Measurements from ENCODE around the gene PRG2.

PRG2 gene

DNA sequence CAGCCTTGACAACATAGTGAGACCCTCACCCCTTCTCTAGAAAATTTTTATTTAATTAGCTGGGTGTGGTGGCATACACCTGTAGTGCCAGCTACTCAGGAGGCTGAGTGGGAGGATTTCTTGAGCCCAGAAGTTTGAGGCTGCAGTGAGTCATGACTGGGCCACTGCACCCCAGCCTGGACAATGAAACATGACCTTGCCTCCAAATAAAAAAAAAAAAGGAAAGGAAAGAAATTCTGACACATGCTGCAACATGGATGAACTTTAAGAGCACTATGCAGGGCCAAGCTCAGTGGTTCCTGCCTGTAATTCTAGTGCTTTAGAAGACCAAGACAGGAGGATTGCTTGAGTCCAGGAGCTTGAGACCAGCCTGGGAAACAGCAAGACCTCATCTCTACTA, 27.7 kb upstream of the PRG2 start:
- ATAC-seq = no peak
- TF ChIP-seq SNAI2 (CRISPR knock-in tag; IDR thresholded peaks at IDR 0.05) (no peak), RARB (CRISPR knock-in tag; IDR thresholded peaks at IDR 0.05) (no peak), ZNF70 (CRISPR knock-in tag; IDR thresholded peaks at IDR 0.05) (no peak), ZC3H10 (CRISPR knock-in tag; IDR thresholded peaks at IDR 0.05) (no peak), ARNTL (CRISPR knock-in tag; IDR thresholded peaks at IDR 0.05; ENCODE audit: borderline replicate concordance, low read depth) (no peak)
- TF ChIP-seq, protein P1, sequence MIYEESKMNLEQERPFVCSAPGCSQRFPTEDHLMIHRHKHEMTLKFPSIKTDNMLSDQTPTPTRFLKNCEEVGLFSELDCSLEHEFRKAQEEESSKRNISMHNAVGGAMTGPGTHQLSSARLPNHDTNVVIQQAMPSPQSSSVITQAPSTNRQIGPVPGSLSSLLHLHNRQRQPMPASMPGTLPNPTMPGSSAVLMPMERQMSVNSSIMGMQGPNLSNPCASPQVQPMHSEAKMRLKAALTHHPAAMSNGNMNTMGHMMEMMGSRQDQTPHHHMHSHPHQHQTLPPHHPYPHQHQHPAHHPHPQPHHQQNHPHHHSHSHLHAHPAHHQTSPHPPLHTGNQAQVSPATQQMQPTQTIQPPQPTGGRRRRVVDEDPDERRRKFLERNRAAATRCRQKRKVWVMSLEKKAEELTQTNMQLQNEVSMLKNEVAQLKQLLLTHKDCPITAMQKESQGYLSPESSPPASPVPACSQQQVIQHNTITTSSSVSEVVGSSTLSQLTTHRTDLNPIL (CRISPR knock-in tag; IDR thresholded peaks at IDR 0.05; ENCODE audit: low read depth) = no peak

DNA sequence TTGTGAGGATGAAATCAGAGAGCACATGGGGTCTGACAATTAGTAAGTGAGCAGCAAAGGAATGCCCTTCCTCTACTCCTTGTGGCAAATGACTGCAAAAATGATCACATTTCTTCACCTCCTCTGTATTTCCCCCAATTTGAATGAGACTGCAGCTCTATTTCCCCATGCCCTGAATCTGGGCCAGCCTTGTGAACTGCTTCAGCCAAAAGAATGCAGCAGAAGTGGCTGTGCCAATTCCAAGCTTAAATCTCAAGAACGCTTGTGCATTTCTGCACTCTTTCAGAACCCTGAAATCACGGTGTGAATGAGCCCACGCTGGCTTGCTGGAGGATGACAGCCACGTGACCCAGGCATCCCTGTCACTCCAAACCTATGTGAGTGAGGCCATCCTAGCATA, 26.6 kb upstream of the PRG2 start:
- TF ChIP-seq BACH2 (CRISPR knock-in tag; IDR thresholded peaks at IDR 0.05; ENCODE audit: borderline replicate concordance) (no peak), RARB (CRISPR knock-in tag; IDR thresholded peaks at IDR 0.05) (no peak), TOX (CRISPR knock-in tag; IDR thresholded peaks at IDR 0.05; ENCODE audit: borderline replicate concordance) (no peak)
- no peak for ATAC-seq

DNA sequence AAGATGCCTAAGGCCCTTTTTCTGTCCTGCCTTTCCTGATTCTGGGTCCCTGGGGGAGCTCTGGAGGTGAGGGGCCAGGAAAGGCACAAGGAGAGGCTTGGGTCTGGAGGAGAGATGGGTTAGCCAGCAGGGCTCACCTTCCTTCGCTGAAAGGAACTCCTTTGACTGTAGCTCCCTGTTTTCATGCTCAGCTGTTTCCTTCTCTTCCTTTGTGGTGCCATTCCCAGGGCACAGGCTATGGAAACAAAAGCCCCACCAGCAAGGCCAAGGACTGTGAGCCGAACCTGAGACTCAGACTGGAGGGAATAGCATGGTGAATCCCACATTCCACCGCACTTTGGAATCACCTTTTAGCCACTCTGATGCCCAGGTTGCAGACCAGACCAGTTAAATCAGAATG, 26.0 kb upstream of the PRG2 start:
- no peak for ATAC-seq
- TF ChIP-seq ZFP3 (CRISPR knock-in tag; IDR thresholded peaks at IDR 0.05) = no peak
- TF ChIP-seq ZNF565 (CRISPR knock-in tag; conservative IDR thresholded peaks at IDR 0.05; ENCODE audit: low read depth) = no peak
- TF ChIP-seq PPARA (CRISPR knock-in tag; IDR thresholded peaks at IDR 0.05; ENCODE audit: borderline replicate concordance) = no peak
- TF ChIP-seq, protein P2, sequence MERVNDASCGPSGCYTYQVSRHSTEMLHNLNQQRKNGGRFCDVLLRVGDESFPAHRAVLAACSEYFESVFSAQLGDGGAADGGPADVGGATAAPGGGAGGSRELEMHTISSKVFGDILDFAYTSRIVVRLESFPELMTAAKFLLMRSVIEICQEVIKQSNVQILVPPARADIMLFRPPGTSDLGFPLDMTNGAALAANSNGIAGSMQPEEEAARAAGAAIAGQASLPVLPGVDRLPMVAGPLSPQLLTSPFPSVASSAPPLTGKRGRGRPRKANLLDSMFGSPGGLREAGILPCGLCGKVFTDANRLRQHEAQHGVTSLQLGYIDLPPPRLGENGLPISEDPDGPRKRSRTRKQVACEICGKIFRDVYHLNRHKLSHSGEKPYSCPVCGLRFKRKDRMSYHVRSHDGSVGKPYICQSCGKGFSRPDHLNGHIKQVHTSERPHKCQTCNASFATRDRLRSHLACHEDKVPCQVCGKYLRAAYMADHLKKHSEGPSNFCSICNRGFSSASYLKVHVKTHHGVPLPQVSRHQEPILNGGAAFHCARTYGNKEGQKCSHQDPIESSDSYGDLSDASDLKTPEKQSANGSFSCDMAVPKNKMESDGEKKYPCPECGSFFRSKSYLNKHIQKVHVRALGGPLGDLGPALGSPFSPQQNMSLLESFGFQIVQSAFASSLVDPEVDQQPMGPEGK (CRISPR knock-in tag; IDR thresholded peaks at IDR 0.05; ENCODE audit: borderline replicate concordance) = no peak
- no peak for TF ChIP-seq ARNTL (CRISPR knock-in tag; IDR thresholded peaks at IDR 0.05; ENCODE audit: borderline replicate concordance, low read depth)
- TF ChIP-seq OSR1 (CRISPR knock-in tag; IDR thresholded peaks at IDR 0.05) = no peak
- no peak for TF ChIP-seq ZC3H10 (CRISPR knock-in tag; IDR thresholded peaks at IDR 0.05)
- no peak for TF ChIP-seq ESRRG (CRISPR knock-in tag; IDR thresholded peaks at IDR 0.05)
- no peak for TF ChIP-seq RARB (CRISPR knock-in tag; IDR thresholded peaks at IDR 0.05)
- TF ChIP-seq TOX (CRISPR knock-in tag; IDR thresholded peaks at IDR 0.05; ENCODE audit: borderline replicate concordance) = no peak
- TF ChIP-seq ZFP30 (CRISPR knock-in tag; IDR thresholded peaks at IDR 0.05) = no peak

DNA sequence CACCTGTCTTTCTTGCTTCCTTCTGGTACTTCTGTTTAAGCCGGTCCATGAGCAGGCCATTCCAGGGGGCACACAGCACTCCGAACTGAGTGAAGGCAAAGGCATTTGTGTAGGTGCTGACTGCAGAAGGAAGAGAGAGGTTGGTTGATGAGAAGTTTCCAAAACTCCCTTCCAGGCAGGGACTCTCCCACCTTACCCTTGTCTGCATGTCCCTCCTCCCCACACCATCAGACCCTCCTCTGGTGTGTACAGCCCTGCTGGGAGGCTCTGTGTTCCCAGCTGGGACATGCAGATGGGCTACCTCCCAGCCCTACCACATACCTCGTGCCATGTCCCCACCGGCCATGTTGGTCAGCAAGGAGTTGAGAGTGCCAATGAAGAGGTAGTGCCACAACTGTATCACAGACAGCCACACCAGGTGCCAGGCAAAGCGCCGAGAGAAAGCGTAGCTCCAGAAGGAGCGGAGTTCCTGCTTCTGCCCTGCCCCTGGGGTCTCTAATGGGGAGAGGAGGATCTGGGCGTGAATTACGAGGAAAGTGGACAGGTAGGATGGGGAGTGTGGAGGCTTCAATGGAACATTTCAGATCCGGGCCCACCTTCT, 24.3 kb upstream of the PRG2 start:
- TF ChIP-seq ZC3H10 (CRISPR knock-in tag; IDR thresholded peaks at IDR 0.05) (no peak), ZNF70 (CRISPR knock-in tag; IDR thresholded peaks at IDR 0.05) (no peak), ZFP30 (CRISPR knock-in tag; IDR thresholded peaks at IDR 0.05) (no peak), ARNTL (CRISPR knock-in tag; IDR thresholded peaks at IDR 0.05; ENCODE audit: borderline replicate concordance, low read depth) (no peak), TOX (CRISPR knock-in tag; IDR thresholded peaks at IDR 0.05; ENCODE audit: borderline replicate concordance) (no peak), CSDC2 (CRISPR knock-in tag; IDR thresholded peaks at IDR 0.05) (no peak), ESRRG (CRISPR knock-in tag; IDR thresholded peaks at IDR 0.05) (no peak), SNAI2 (CRISPR knock-in tag; IDR thresholded peaks at IDR 0.05) (no peak), TCF4 (CRISPR knock-in tag; IDR thresholded peaks at IDR 0.05; ENCODE audit: borderline replicate concordance) (no peak), ZNF565 (CRISPR knock-in tag; conservative IDR thresholded peaks at IDR 0.05; ENCODE audit: low read depth) (no peak), OSR1 (CRISPR knock-in tag; IDR thresholded peaks at IDR 0.05) (no peak), PPARA (CRISPR knock-in tag; IDR thresholded peaks at IDR 0.05; ENCODE audit: borderline replicate concordance) (no peak), ISL1 (CRISPR knock-in tag; IDR thresholded peaks at IDR 0.05) (no peak), ZNF8 (CRISPR knock-in tag; IDR thresholded peaks at IDR 0.05) (no peak), GLIS3 (CRISPR knock-in tag; IDR thresholded peaks at IDR 0.05) (no peak), BACH2 (CRISPR knock-in tag; IDR thresholded peaks at IDR 0.05; ENCODE audit: borderline replicate concordance) (no peak), RARB (CRISPR knock-in tag; IDR thresholded peaks at IDR 0.05) (no peak)
- TF ChIP-seq, protein P2 (CRISPR knock-in tag; IDR thresholded peaks at IDR 0.05; ENCODE audit: borderline replicate concordance) = no peak
- TF ChIP-seq, protein P3, sequence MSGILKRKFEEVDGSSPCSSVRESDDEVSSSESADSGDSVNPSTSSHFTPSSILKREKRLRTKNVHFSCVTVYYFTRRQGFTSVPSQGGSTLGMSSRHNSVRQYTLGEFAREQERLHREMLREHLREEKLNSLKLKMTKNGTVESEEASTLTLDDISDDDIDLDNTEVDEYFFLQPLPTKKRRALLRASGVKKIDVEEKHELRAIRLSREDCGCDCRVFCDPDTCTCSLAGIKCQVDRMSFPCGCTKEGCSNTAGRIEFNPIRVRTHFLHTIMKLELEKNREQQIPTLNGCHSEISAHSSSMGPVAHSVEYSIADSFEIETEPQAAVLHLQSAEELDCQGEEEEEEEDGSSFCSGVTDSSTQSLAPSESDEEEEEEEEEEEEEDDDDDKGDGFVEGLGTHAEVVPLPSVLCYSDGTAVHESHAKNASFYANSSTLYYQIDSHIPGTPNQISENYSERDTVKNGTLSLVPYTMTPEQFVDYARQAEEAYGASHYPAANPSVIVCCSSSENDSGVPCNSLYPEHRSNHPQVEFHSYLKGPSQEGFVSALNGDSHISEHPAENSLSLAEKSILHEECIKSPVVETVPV (CRISPR knock-in tag; IDR thresholded peaks at IDR 0.05) = no peak
- TF ChIP-seq, protein P4, sequence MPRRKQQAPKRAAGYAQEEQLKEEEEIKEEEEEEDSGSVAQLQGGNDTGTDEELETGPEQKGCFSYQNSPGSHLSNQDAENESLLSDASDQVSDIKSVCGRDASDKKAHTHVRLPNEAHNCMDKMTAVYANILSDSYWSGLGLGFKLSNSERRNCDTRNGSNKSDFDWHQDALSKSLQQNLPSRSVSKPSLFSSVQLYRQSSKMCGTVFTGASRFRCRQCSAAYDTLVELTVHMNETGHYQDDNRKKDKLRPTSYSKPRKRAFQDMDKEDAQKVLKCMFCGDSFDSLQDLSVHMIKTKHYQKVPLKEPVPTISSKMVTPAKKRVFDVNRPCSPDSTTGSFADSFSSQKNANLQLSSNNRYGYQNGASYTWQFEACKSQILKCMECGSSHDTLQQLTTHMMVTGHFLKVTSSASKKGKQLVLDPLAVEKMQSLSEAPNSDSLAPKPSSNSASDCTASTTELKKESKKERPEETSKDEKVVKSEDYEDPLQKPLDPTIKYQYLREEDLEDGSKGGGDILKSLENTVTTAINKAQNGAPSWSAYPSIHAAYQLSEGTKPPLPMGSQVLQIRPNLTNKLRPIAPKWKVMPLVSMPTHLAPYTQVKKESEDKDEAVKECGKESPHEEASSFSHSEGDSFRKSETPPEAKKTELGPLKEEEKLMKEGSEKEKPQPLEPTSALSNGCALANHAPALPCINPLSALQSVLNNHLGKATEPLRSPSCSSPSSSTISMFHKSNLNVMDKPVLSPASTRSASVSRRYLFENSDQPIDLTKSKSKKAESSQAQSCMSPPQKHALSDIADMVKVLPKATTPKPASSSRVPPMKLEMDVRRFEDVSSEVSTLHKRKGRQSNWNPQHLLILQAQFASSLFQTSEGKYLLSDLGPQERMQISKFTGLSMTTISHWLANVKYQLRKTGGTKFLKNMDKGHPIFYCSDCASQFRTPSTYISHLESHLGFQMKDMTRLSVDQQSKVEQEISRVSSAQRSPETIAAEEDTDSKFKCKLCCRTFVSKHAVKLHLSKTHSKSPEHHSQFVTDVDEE (CRISPR knock-in tag; IDR thresholded peaks at IDR 0.05) = no peak
- ATAC-seq = no peak
